OCI-LY3 (cell line): ENCODE data around the gene VTI1A.

Experiments used
- H2AFZ ChIP-seq: fragments of 200-600, 300-600 bp; shearing (Covaris generic); 2 replicates; pipeline ENCODE4 v1.6.0; 2014; ENCODE audit warnings: antibody characterized with exemption, low read depth, low read length
- H3K27ac ChIP-seq: fragments of 200-600, 300-600 bp; sonication (generic); 2 replicates; pipeline ENCODE4 v1.5.1; 2014; ENCODE audit warnings: mild to moderate bottlenecking, low read length, moderate library complexity, mixed read lengths
- H3K27me3 ChIP-seq: fragments of 200-600, 300-600 bp; sonication (generic); 2 replicates; pipeline ENCODE4 v1.6.1; 2014; ENCODE audit warnings: low read depth, low read length, mixed read lengths
- H3K36me3 ChIP-seq: fragments of 200-600, 300-600 bp; sonication (generic); replicated peaks from 2 replicates; pipeline ENCODE3; 2014; ENCODE audit warnings: low read depth, low read length, mixed read lengths
- H3K4me1 ChIP-seq: fragments of 300-600, 200-600 bp; sonication (generic); 2 replicates; pipeline ENCODE4 v1.6.1; 2014; ENCODE audit warnings: low read length, mixed read lengths
- H3K4me2 ChIP-seq: fragments of 200-600, 300-600 bp; sonication (generic); 2 replicates; pipeline ENCODE4 v1.6.1; 2014; ENCODE audit warnings: low read length, mixed read lengths
- H3K4me3 ChIP-seq: fragments of 300-600, 200-600 bp; sonication (generic); 2 replicates; pipeline ENCODE4 v1.5.1; 2014; ENCODE audit warnings: antibody characterized with exemption, mild to moderate bottlenecking, low read length, moderate library complexity
- H3K79me2 ChIP-seq: fragments of 300-600, 200-600 bp; shearing (Covaris generic); 2 replicates; pipeline ENCODE4 v1.6.1; 2014; ENCODE audit warnings: mild to moderate bottlenecking, low read length, mixed read lengths
- H3K9ac ChIP-seq: fragments of 300-600, 200-600 bp; shearing (Covaris generic); 2 replicates; pipeline ENCODE4 v1.6.0; 2014; ENCODE audit warnings: mild to moderate bottlenecking, low read length, moderate library complexity
- H3K9me3 ChIP-seq: fragments of 200-600, 300-600 bp; shearing (Covaris generic); 2 replicates; pipeline ENCODE4 v1.6.1; 2014; ENCODE audit warnings: low read length, mixed read lengths; ENCODE audit not compliant: insufficient read depth
- H4K20me1 ChIP-seq: fragments of 200-600, 300-600 bp; sonication (generic); 2 replicates; pipeline ENCODE4 v1.6.1; 2016; ENCODE audit warnings: low read length, mixed read lengths; ENCODE audit not compliant: insufficient read depth
- EZH2phosphoT487 ChIP-seq: fragments of 200-600 bp; shearing (Covaris generic); IDR thresholded peaks from 2 replicates; pipeline ENCODE4 v1.6.1; 2018; ENCODE audit warnings: antibody characterized with exemption, mixed run types, low read depth
- TF ChIP-seq, protein P1 (sequence below): fragments of 200-600, 300-600 bp; sonication (generic); IDR thresholded peaks from 2 replicates; pipeline ENCODE4 v1.5.1; 2014; ENCODE audit warnings: antibody characterized with exemption, low read length, low read depth

The VTI1A gene

GRCh38 chr10:112812586-112812985, 365.6 kb downstream of the VTI1A start:
- no peak overlapping the region for H3K9ac ChIP-seq
- no peak overlapping the region for H2AFZ ChIP-seq
- no peak overlapping the region for H3K27ac ChIP-seq
- H3K9me3 ChIP-seq = no peaks in the 10 kb centered on the region
- no peak overlapping the region for H3K4me2 ChIP-seq
- no peaks in the 10 kb centered on the region for H3K27me3 ChIP-seq
- H3K4me1 ChIP-seq = no peaks in the 10 kb centered on the region
- H3K79me2 ChIP-seq = no peaks in the 10 kb centered on the region
- TF ChIP-seq, protein P1, sequence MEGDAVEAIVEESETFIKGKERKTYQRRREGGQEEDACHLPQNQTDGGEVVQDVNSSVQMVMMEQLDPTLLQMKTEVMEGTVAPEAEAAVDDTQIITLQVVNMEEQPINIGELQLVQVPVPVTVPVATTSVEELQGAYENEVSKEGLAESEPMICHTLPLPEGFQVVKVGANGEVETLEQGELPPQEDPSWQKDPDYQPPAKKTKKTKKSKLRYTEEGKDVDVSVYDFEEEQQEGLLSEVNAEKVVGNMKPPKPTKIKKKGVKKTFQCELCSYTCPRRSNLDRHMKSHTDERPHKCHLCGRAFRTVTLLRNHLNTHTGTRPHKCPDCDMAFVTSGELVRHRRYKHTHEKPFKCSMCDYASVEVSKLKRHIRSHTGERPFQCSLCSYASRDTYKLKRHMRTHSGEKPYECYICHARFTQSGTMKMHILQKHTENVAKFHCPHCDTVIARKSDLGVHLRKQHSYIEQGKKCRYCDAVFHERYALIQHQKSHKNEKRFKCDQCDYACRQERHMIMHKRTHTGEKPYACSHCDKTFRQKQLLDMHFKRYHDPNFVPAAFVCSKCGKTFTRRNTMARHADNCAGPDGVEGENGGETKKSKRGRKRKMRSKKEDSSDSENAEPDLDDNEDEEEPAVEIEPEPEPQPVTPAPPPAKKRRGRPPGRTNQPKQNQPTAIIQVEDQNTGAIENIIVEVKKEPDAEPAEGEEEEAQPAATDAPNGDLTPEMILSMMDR = no peak
- no peak for TF ChIP-seq EZH2phosphoT487
- H4K20me1 ChIP-seq = no peaks in the 10 kb centered on the region
- no peaks in the 10 kb centered on the region for H3K36me3 ChIP-seq
- no peak overlapping the region for H3K4me3 ChIP-seq

DNA sequence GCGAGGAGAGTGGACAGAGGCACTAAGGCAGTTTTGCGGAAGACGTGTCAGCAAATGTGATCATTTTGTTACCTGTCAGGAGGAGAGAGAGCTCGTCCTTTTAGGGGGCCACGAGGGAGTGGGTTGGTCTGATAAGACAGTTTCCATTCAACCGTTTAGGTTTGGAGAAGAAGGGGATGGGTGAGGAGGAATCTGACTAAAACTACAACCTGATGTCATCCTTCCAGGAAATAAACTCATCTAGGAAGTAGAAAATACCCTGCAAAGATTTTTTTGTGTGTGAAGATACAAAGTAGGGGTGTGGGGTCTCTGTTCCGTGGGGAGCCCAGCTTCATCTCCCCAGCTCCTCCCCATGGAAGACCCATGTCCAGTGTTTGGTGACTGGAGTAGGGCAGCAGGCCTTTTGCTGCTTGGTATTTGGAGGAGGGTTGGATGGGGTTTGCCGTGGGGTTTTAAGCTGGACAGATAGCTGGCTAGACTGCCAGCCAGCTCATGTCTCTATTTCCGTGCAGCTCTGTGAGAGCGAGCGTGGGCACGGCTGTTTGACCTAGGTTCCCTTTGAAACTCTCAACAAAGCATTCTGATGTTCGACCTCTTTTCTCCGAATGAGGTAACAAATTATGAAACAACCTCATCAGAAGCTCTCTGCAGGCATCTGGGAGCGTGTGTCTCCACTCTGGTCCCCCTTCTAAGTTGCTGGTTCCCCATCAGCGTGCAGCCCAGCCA, 367.0 kb downstream of the VTI1A start:
- no peak overlapping the region for H3K27ac ChIP-seq
- TF ChIP-seq, protein P1 = no peak
- TF ChIP-seq EZH2phosphoT487 = no peak
- H3K27me3 ChIP-seq = no peaks in the 10 kb centered on the region
- H3K9me3 ChIP-seq = no peaks in the 10 kb centered on the region
- no peaks in the 10 kb centered on the region for H3K4me1 ChIP-seq
- no peak overlapping the region for H3K4me2 ChIP-seq
- no peak overlapping the region for H2AFZ ChIP-seq
- H3K9ac ChIP-seq = no peak overlapping the region
- H3K36me3 ChIP-seq = no peaks in the 10 kb centered on the region
- no peaks in the 10 kb centered on the region for H4K20me1 ChIP-seq
- no peak overlapping the region for H3K4me3 ChIP-seq
- no peaks in the 10 kb centered on the region for H3K79me2 ChIP-seq

- Histone ChIP-seq H2AFZ (no peak overlapping the region), H3K36me3 (no peaks in the 10 kb centered on the region), H3K9me3 (no peaks in the 10 kb centered on the region), H3K4me1 (no peaks in the 10 kb centered on the region), H3K27me3 (no peaks in the 10 kb centered on the region), H4K20me1 (no peaks in the 10 kb centered on the region), H3K79me2 (no peaks in the 10 kb centered on the region), H3K9ac (no peak overlapping the region), H3K4me3 (no peak overlapping the region), H3K27ac (no peak overlapping the region), H3K4me2 (no peak overlapping the region)
- TF ChIP-seq EZH2phosphoT487 = no peak
- TF ChIP-seq, protein P1 = no peak
Measured at GRCh38 chr10:112815269-112816032, 368.4 kb downstream of the VTI1A start.

DNA sequence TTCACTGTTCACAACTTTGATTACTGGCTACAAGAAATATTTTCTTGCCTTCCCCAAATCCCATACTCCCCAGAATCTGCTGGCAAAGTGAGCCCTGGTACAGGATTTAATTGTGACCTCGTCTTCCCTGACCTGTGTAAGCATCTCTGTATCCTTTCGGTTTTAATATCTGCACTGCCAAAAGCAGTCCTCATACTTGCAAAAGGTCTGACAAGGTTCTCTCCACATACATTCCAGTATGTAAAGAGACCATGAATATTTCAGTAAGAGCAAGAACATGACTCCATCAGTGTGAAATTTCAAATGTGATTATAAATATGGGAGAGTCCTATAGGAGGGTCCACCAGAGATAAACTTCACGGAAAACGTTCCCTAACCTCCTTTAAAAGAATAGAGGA, 369.0 kb downstream of the VTI1A start:
- no peak overlapping the region for H3K4me2 ChIP-seq

More for the DNA sequence above, 369.0 kb downstream of the VTI1A start:
- TF ChIP-seq, protein P1 = no peak
- no peak for TF ChIP-seq EZH2phosphoT487
- Histone ChIP-seq H3K27ac (no peak overlapping the region), H3K36me3 (no peaks in the 10 kb centered on the region), H3K9ac (no peak overlapping the region), H4K20me1 (no peaks in the 10 kb centered on the region), H3K4me1 (no peaks in the 10 kb centered on the region), H3K4me3 (no peak overlapping the region), H2AFZ (no peak overlapping the region), H3K79me2 (no peaks in the 10 kb centered on the region), H3K27me3 (no peaks in the 10 kb centered on the region), H3K9me3 (no peaks in the 10 kb centered on the region)
